Measurements from ENCODE around the gene FAU. TPM values are rescaled to one million over a fixed set of nuclear protein-coding genes. Genes with fewer than 3 reads are reported as not detected.

Gene FAU
- polyA plus RNA-seq, 2 of the 4 experiments (the other 2 are of a cell fraction): 591 to 878 TPM

DNA sequence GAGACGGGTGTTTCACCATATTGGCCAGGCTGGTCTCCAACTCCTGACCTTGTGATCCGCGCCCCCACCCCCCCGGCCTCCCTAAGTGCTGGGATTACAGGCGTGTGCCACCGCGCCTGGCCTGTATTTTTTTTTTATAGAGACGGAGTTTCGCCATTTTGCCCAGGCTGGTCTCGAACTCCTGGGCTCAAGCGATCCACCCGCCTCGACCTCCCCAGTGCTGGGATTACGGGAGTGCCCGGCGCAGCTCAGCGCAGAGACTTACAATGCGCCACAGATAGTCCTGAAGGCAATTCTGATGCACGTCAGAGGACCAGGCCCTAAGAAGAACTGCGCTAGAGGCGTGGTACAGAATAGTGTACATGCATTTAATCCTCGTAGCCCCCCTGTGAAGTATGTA is 26.5 kb downstream of the FAU start:
- CTCF ChIA-PET: interaction anchor here (2.3 to 9.2 kb wide), 3 partner anchors 10 to 81 kb away, joined by 7 to 153 read pairs (median 8); partner anchors contain the start of genes ARL2 and TM7SF2
- peak overlapping the region; percentile 98 for H3K4me2 ChIP-seq
- no peak for DNase-seq (ENCODE audit: low read depth in 1 of 2, low spot score in 1 of 2)
- no peak for FAIRE-seq
- peak overlapping the region; percentile 95 to 96; a peak in 4 of 6 replicates for H3K27ac ChIP-seq
- POLR2A ChIA-PET: interaction anchor here (1.1 to 3.0 kb wide), 2 partner anchors 16 to 251 kb away, joined by 3 to 8 read pairs; partner anchors contain the start of genes CDC42BPG and TM7SF2
- no peaks in the 10 kb centered on the region for H3K9me3 ChIP-seq
- no peak for ATAC-seq
- no peak overlapping the region for H3K4me3 ChIP-seq
- TF ChIP-seq KDM5A (IDR thresholded peaks at IDR 0.05) (no peak), JUNB (IDR thresholded peaks at IDR 0.05) (no peak), ESRRA (IDR thresholded peaks at IDR 0.05; ENCODE audit: borderline replicate concordance, low read length) (no peak), FOXS1 (CRISPR knock-in tag; IDR thresholded peaks at IDR 0.05) (no peak), ELK1 (IDR thresholded peaks at IDR 0.05; ENCODE audit: low read depth, low read length) (no peak), NFE2L2 (conservative IDR thresholded peaks at IDR 0.05; ENCODE audit: low read length) (no peak), SREBF2 (IDR thresholded peaks at IDR 0.05) (no peak), HOXB5 (CRISPR knock-in tag; IDR thresholded peaks at IDR 0.05) (no peak), KDM1A (IDR thresholded peaks at IDR 0.05; ENCODE audit: low read depth) (no peak), RAD21 (conservative IDR thresholded peaks at IDR 0.05 in 1 of 2, IDR thresholded peaks at IDR 0.05 in 1 of 2) (no peak), POLR2AphosphoS2 (conservative IDR thresholded peaks at IDR 0.05; ENCODE audit: low read length) (no peak), JUN (IDR thresholded peaks at IDR 0.05) (no peak)
- H3K4me1 ChIP-seq: peaks cover 8% of the 10 kb centered on the region; the same call in 1 of the 3 replicates
- WGBS (ENCODE audit: missing lambda C conversion rate): 85% methylated on average over 21 of the region's 22 CpGs

DNA sequence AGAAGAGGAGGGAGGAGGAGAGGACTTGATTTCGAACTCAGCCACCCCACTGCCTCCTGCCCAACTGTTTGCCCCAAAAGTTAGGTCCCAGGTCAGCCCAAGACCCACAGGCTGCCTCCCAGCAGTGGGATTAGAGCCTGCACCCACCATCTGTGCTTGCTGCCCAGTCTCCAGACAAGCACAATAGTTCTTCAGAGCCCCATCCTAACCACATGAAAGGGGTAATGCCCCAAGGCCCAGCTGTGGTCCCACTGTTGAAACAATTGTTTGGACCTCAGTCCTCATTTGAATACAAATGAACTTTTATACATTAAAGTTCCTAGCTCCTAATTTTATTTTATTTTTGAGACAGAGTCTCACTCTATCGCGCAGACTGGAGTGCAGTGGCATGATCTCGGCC is 31.3 kb downstream of the FAU start:
- Histone ChIP-seq H3K27ac (no peak overlapping the region), H3K9me3 (no peaks in the 10 kb centered on the region), H3K4me3 (no peak overlapping the region), H3K4me1 (peaks cover 1% of the 10 kb centered on the region; the same call in 1 of the 3 replicates), H3K4me2 (no peak overlapping the region)
- ChIA-PET CTCF (interaction anchor here (0.7 to 4.7 kb wide), 7 partner anchors 12 to 133 kb away, joined by 3 to 30 read pairs (median 6); partner anchors contain the start of genes ARL2, SNX15 and TM7SF2), POLR2A (interaction anchor here (0.7 kb wide), 1 partner anchor 508 kb away, joined by 6 read pairs; no protein-coding TSS in a partner anchor)
- no peak for FAIRE-seq
- WGBS (ENCODE audit: missing lambda C conversion rate): 80% methylated on average over 4 of the region's 4 CpGs
- ATAC-seq: no peak
- no peak for DNase-seq (ENCODE audit: low read depth in 1 of 2, low spot score in 1 of 2)
- TF ChIP-seq POLR2AphosphoS2 (conservative IDR thresholded peaks at IDR 0.05; ENCODE audit: low read length) (no peak), EHF (CRISPR knock-in tag; IDR thresholded peaks at IDR 0.05) (no peak), RAD21 (conservative IDR thresholded peaks at IDR 0.05 in 1 of 2, IDR thresholded peaks at IDR 0.05 in 1 of 2) (no peak)

DNA sequence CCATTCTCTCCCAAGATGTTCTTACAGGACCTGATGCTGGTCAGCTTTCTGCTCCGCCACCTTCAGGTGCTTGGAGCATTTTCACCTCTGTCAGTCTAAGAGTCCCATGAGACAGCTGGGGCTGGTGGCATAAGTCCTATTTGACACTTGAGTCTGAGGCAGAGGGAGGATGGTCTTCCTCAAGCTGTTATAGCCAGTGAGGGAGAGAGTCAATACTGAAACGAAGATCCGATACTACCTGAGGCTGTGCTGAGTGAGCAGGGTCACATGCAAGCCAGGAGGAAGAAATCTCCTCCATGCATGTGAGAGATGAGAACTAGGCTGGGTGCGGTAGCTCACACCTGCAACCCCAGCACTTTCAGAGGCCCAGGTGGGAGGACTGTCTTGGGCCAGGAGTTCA is 32.3 kb downstream of the FAU start:
- ChIA-PET CTCF (interaction anchor here (0.6 to 4.7 kb wide), 8 partner anchors 11 to 209 kb away, joined by 3 to 30 read pairs (median 4); partner anchors contain the start of genes SNX15 and TM7SF2), POLR2A (no interaction called here)
- H3K4me3 ChIP-seq: no peak overlapping the region
- no peaks in the 10 kb centered on the region for H3K9me3 ChIP-seq
- WGBS (ENCODE audit: missing lambda C conversion rate): 92% methylated on average over 4 of the region's 4 CpGs
- TF ChIP-seq CBX2 (IDR thresholded peaks at IDR 0.05; ENCODE audit: borderline replicate concordance, low read depth) (no peak), POLR2AphosphoS2 (conservative IDR thresholded peaks at IDR 0.05; ENCODE audit: low read length) (no peak), NFE2L2 (conservative IDR thresholded peaks at IDR 0.05; ENCODE audit: low read length) (no peak), CTCF (IDR thresholded peaks at IDR 0.05) (no peak), ZSCAN20 (CRISPR knock-in tag; IDR thresholded peaks at IDR 0.05) (no peak), HEYL (CRISPR knock-in tag; IDR thresholded peaks at IDR 0.05) (no peak), ZNF302 (CRISPR knock-in tag; IDR thresholded peaks at IDR 0.05) (no peak), CBX8 (IDR thresholded peaks at IDR 0.05) (no peak), ZC3H11A (IDR thresholded peaks at IDR 0.05) (no peak)
- TF ChIP-seq, protein P1, sequence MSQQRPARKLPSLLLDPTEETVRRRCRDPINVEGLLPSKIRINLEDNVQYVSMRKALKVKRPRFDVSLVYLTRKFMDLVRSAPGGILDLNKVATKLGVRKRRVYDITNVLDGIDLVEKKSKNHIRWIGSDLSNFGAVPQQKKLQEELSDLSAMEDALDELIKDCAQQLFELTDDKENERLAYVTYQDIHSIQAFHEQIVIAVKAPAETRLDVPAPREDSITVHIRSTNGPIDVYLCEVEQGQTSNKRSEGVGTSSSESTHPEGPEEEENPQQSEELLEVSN (IDR thresholded peaks at IDR 0.05; ENCODE audit: borderline replicate concordance, low read depth): no peak
- no peak overlapping the region for H3K4me2 ChIP-seq
- no peak overlapping the region for H3K27ac ChIP-seq
- no peak for FAIRE-seq
- peaks cover 10% of the 10 kb centered on the region for H3K4me1 ChIP-seq
- ATAC-seq: no peak
- DNase-seq (ENCODE audit: low read depth in 1 of 2, low spot score in 1 of 2): no peak

Data from A549 (cell line).